Neural cell (in vitro differentiated cells): ENCODE data around the gene RELCH. TPM values are rescaled to one million over a fixed set of nuclear protein-coding genes. Genes with fewer than 3 reads are reported as not detected.

ENCODE experiments used
- H2AFZ ChIP-seq: fragments of 200-600, 300-800 bp; sonication (generic), shearing (Covaris generic); 2 replicates; pipeline ENCODE4 v1.6.0; 2014; ENCODE audit warnings: low read depth, mild to moderate bottlenecking, antibody characterized with exemption, low read length, moderate library complexity
- H3F3A ChIP-seq: fragments of 200-600 bp; shearing (Covaris generic); 2 replicates; pipeline ENCODE4 v1.6.1; 2016; ENCODE audit warnings: mild to moderate bottlenecking, moderate library complexity, mixed read lengths, antibody characterized with exemption, low read length; ENCODE audit not compliant: insufficient read depth, poor library complexity, severe bottlenecking
- H3K27ac ChIP-seq: fragments of 200-600, 300-800 bp; sonication (generic), shearing (Covaris generic); 2 replicates; pipeline ENCODE4 v1.5.1; 2014; ENCODE audit warnings: mild to moderate bottlenecking, low read length, moderate library complexity
- H3K27me3 ChIP-seq: fragments of 300-800, 200-600 bp; sonication (generic), shearing (Covaris generic); 2 replicates; pipeline ENCODE4 v1.6.0; 2014; ENCODE audit warnings: mild to moderate bottlenecking, low read depth, low read length, moderate library complexity; ENCODE audit not compliant: insufficient read depth
- H3K36me3 ChIP-seq: fragments of 300-800, 200-600 bp; sonication (generic), shearing (Covaris generic); 2 replicates; pipeline ENCODE4 v1.5.1; 2014; ENCODE audit warnings: mild to moderate bottlenecking, antibody characterized with exemption, low read length, moderate library complexity; ENCODE audit not compliant: insufficient read depth
- H3K4me2 ChIP-seq: fragments of 300-800, 200-600 bp; sonication (generic), shearing (Covaris generic); 2 replicates; pipeline ENCODE4 v1.6.0; 2014; ENCODE audit warnings: mild to moderate bottlenecking, low read length
- H3K4me3 ChIP-seq: fragments of 300-800, 200-600 bp; sonication (generic), shearing (Covaris generic); 2 replicates; pipeline ENCODE4 v1.5.1; 2014; ENCODE audit warnings: mild to moderate bottlenecking, low read length, moderate library complexity
- H3K79me2 ChIP-seq: fragments of 200-600 bp; shearing (Covaris generic); replicated peaks from 2 replicates; pipeline ENCODE4 v1.6.0; 2014; ENCODE audit warnings: mild to moderate bottlenecking, low read length, moderate library complexity; ENCODE audit not compliant: insufficient read depth
- H3K9ac ChIP-seq: fragments of 300-800, 200-600 bp; sonication (generic), shearing (Covaris generic); 2 replicates; pipeline ENCODE4 v1.6.1; 2016; ENCODE audit warnings: mild to moderate bottlenecking, low read length, mixed read lengths
- H3K9me2 ChIP-seq: fragments of 200-600 bp; shearing (Covaris generic); 2 replicates; pipeline ENCODE4 v1.6.1; 2016; ENCODE audit warnings: mild to moderate bottlenecking, low read length, mixed read lengths; ENCODE audit not compliant: insufficient read depth
- H3K9me3 ChIP-seq: fragments of 200-600, 300-800 bp; sonication (generic), shearing (Covaris generic); 2 replicates; pipeline ENCODE4 v1.6.1; 2016; ENCODE audit warnings: mild to moderate bottlenecking, mixed run types, low read length, moderate library complexity, mixed read lengths
- H4K20me1 ChIP-seq: fragments of 200-600 bp; shearing (Covaris generic); 2 replicates; pipeline ENCODE4 v1.6.1; 2016; ENCODE audit warnings: mild to moderate bottlenecking, mixed run types; ENCODE audit not compliant: insufficient read depth
- EP300 ChIP-seq: fragments of 450-650 bp; conservative IDR thresholded peaks from 2 replicates; pipeline ENCODE4 v1.6.1; 2014; ENCODE audit warnings: antibody characterized with exemption, mild to moderate bottlenecking, moderate library complexity; ENCODE audit not compliant: poor library complexity, severe bottlenecking
- EZH2 ChIP-seq: fragments of 200-600, 300-800 bp; shearing (Covaris generic), sonication (generic); IDR thresholded peaks from 2 replicates; pipeline ENCODE4 v1.6.1; 2014; ENCODE audit warnings: antibody characterized with exemption, low read length, borderline replicate concordance, mild to moderate bottlenecking; ENCODE audit not compliant: insufficient read depth, poor library complexity, severe bottlenecking
- MXI1 ChIP-seq: fragments of 450-650 bp; conservative IDR thresholded peaks from 2 replicates; pipeline ENCODE4 v1.6.1; 2014; ENCODE audit warnings: antibody characterized with exemption, mild to moderate bottlenecking; ENCODE audit not compliant: poor library complexity, severe bottlenecking
- POLR2AphosphoS5 ChIP-seq: IDR thresholded peaks from 2 replicates; pipeline ENCODE4 v1.6.1; 2012
- RAD21 ChIP-seq: fragments of 450-650 bp; conservative IDR thresholded peaks from 2 replicates; pipeline ENCODE4 v1.6.1; 2014; ENCODE audit warnings: antibody characterized with exemption, mild to moderate bottlenecking, moderate library complexity
- SMC3 ChIP-seq: fragments of 450-650 bp; conservative IDR thresholded peaks from 2 replicates; pipeline ENCODE4 v1.6.1; 2014; ENCODE audit warnings: antibody characterized with exemption, mild to moderate bottlenecking, moderate library complexity; ENCODE audit not compliant: poor library complexity
- TAF1 ChIP-seq: IDR thresholded peaks from 2 replicates; pipeline ENCODE4 v1.6.1; 2012; ENCODE audit warnings: low read depth
- polyA plus RNA-seq: library from polyadenylated mRNA; depleted of rRNA; stranded (reverse); fragments of >200 nt; gene quantifications from 2 replicates; pipeline ENCODE4 v1.2.3, GENCODE V29; 2014
- small RNA-seq, 3 experiments: library from RNA; depleted of rRNA; stranded (forward); fragments of <200 nt; gene quantifications; one replicate each; pipeline ENCODE3, GENCODE V24; 2012
- TF ChIP-seq, protein P1 (sequence below): fragments of 450-650 bp; IDR thresholded peaks from 2 replicates; pipeline ENCODE4 v1.5.1; 2014; ENCODE audit warnings: antibody characterized with exemption, mild to moderate bottlenecking, moderate library complexity; ENCODE audit not compliant: poor library complexity, severe bottlenecking
- TF ChIP-seq, protein P2 (sequence below): IDR thresholded peaks from 2 replicates; pipeline ENCODE4 v1.6.1; 2012; ENCODE audit warnings: borderline replicate concordance

RELCH gene
- polyA plus RNA-seq, 1 donor from 2014 or later = 80.2 TPM

DNA sequence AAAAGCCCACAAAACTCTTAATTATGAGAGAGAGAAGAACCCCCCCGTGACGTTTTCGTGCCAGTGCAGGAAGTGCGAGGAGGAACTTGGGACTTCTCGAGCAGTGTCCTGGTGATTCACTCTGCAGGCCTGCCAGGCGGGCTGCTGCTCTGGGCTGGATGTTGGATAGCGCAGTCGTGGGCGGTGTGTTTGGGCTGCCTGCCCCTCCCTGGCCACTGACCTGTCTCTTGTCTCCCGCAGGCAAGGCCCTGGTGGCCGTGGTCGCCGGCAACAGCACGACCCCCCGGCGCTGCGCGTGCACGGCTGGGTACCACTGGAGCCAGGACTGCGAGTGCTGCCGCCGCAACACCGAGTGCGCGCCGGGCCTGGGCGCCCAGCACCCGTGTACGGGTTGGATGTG is 167.1 kb downstream of the RELCH start:
- Histone ChIP-seq H3K9me2 (no peaks in the 10 kb centered on the region), H3F3A (no peaks in the 10 kb centered on the region), H3K4me2 (no peak overlapping the region), H3K9ac (no peak overlapping the region), H3K4me3 (no peak overlapping the region), H3K9me3 (no peaks in the 10 kb centered on the region), H3K36me3 (no peaks in the 10 kb centered on the region), H4K20me1 (no peaks in the 10 kb centered on the region), H3K27me3 (no peaks in the 10 kb centered on the region), H3K27ac (no peak overlapping the region), H3K79me2 (no peaks in the 10 kb centered on the region), H2AFZ (no peak overlapping the region)
- TF ChIP-seq, protein P1, sequence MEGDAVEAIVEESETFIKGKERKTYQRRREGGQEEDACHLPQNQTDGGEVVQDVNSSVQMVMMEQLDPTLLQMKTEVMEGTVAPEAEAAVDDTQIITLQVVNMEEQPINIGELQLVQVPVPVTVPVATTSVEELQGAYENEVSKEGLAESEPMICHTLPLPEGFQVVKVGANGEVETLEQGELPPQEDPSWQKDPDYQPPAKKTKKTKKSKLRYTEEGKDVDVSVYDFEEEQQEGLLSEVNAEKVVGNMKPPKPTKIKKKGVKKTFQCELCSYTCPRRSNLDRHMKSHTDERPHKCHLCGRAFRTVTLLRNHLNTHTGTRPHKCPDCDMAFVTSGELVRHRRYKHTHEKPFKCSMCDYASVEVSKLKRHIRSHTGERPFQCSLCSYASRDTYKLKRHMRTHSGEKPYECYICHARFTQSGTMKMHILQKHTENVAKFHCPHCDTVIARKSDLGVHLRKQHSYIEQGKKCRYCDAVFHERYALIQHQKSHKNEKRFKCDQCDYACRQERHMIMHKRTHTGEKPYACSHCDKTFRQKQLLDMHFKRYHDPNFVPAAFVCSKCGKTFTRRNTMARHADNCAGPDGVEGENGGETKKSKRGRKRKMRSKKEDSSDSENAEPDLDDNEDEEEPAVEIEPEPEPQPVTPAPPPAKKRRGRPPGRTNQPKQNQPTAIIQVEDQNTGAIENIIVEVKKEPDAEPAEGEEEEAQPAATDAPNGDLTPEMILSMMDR = no peak

DNA sequence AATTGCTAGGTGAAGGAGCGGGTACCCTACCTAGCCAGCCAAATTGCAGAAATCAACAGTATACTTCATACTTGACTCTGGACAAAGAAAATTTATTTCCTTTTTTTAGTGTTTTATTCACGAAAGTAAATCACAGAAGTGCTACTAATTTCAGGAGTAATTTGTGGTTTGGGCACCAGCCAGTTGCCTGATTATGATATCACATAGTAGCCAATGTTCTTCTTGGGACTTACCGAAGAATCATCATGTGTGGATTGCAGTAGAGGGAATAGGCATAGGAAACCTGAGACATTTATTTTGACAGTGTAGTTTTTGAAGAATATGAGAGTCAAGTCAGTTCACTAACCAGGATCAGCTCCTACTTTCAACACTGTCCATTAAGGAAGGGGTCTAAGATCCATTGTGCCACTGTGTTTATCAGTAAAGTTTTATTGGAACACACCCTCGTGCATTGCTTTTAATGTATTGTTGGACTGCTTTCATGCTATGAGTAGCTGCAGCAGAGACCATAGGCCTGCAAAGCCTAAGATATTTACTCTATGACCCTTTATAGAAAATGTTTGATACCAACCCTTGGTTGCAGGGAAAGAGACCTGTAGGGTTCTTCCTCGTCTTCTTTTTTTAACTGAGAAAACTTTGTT is 170.1 kb downstream of the RELCH start:
- H3K4me2 ChIP-seq = no peak overlapping the region
- H3K27me3 ChIP-seq = no peaks in the 10 kb centered on the region
- no peak overlapping the region for H3K27ac ChIP-seq
- H2AFZ ChIP-seq = no peak overlapping the region
- H3K4me3 ChIP-seq = no peak overlapping the region
- H4K20me1 ChIP-seq = no peaks in the 10 kb centered on the region
- H3K9me2 ChIP-seq = no peaks in the 10 kb centered on the region
- H3K36me3 ChIP-seq = no peaks in the 10 kb centered on the region
- no peaks in the 10 kb centered on the region for H3K9me3 ChIP-seq
- no peak overlapping the region for H3K9ac ChIP-seq
- TF ChIP-seq TAF1 = no peak
- TF ChIP-seq RAD21 = no peak
- no peak for TF ChIP-seq MXI1
- TF ChIP-seq, protein P2, sequence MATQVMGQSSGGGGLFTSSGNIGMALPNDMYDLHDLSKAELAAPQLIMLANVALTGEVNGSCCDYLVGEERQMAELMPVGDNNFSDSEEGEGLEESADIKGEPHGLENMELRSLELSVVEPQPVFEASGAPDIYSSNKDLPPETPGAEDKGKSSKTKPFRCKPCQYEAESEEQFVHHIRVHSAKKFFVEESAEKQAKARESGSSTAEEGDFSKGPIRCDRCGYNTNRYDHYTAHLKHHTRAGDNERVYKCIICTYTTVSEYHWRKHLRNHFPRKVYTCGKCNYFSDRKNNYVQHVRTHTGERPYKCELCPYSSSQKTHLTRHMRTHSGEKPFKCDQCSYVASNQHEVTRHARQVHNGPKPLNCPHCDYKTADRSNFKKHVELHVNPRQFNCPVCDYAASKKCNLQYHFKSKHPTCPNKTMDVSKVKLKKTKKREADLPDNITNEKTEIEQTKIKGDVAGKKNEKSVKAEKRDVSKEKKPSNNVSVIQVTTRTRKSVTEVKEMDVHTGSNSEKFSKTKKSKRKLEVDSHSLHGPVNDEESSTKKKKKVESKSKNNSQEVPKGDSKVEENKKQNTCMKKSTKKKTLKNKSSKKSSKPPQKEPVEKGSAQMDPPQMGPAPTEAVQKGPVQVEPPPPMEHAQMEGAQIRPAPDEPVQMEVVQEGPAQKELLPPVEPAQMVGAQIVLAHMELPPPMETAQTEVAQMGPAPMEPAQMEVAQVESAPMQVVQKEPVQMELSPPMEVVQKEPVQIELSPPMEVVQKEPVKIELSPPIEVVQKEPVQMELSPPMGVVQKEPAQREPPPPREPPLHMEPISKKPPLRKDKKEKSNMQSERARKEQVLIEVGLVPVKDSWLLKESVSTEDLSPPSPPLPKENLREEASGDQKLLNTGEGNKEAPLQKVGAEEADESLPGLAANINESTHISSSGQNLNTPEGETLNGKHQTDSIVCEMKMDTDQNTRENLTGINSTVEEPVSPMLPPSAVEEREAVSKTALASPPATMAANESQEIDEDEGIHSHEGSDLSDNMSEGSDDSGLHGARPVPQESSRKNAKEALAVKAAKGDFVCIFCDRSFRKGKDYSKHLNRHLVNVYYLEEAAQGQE = no peak
- no peak for TF ChIP-seq EZH2
- TF ChIP-seq, protein P1 = no peak
- TF ChIP-seq SMC3 = no peak
- no peak for TF ChIP-seq EP300
- no peak for TF ChIP-seq POLR2AphosphoS5
- no peaks in the 10 kb centered on the region for H3F3A ChIP-seq
- H3K79me2 ChIP-seq = no peaks in the 10 kb centered on the region

Small RNAs within 50 kb of the gene (small RNA-seq; reads per million reads assigned to genes)
- 0 to 1.2 (median 0) reads per million in 3 experiments for gene RF00019

Other genes with a start within 250 kb of the RELCH start
- gene PIGN, start 199 bp upstream of the RELCH start, polyA plus RNA-seq = 7.4 and 8.7 TPM in 2 replicates
- gene TNFRSF11A, start 138.1 kb downstream of the RELCH start, polyA plus RNA-seq = not detected in 2 replicates